Hepatocyte (in vitro differentiated cells): ENCODE measurements around the gene RETSAT. TPM values are rescaled to one million over a fixed set of nuclear protein-coding genes. Genes with fewer than 3 reads are reported as not detected.
A peak's percentile ranks its signal among the peaks of the same experiment; 100 is the strongest.

Source experiments
- DNase-seq: peaks from one replicate; pipeline ENCODE4 v3.0.0-alpha.2; 2016; ENCODE audit warnings: low spot score
- H2AFZ ChIP-seq: fragments of 200-600 bp; sonication (generic); 2 replicates; pipeline ENCODE4 v1.6.0; 2016; ENCODE audit warnings: antibody characterized with exemption, mild to moderate bottlenecking
- H3K27ac ChIP-seq: fragments of 200-600 bp; sonication (generic); 2 replicates; pipeline ENCODE4 v1.5.1; 2016; ENCODE audit warnings: mild to moderate bottlenecking
- H3K27me3 ChIP-seq: fragments of 200-600 bp; sonication (generic); 2 replicates; pipeline ENCODE4 v1.6.1; 2016
- H3K36me3 ChIP-seq: fragments of 200-600 bp; sonication (generic); replicated peaks from 2 replicates; pipeline ENCODE4 v1.5.1; 2016; ENCODE audit warnings: low read depth; ENCODE audit not compliant: insufficient read depth
- H3K4me1 ChIP-seq: fragments of 200-600 bp; sonication (generic); 2 replicates; pipeline ENCODE4 v1.5.1; 2016; ENCODE audit warnings: mild to moderate bottlenecking, moderate library complexity; ENCODE audit not compliant: insufficient read depth
- H3K4me2 ChIP-seq: fragments of 200-600 bp; sonication (generic); 2 replicates; pipeline ENCODE4 v1.6.0; 2016
- H3K4me3 ChIP-seq: fragments of 200-600 bp; sonication (generic); 2 replicates; pipeline ENCODE4 v1.5.1; 2016; ENCODE audit warnings: mild to moderate bottlenecking
- H3K79me2 ChIP-seq: fragments of 200-600 bp; sonication (generic); 2 replicates; pipeline ENCODE4 v1.6.0; 2017; ENCODE audit warnings: mild to moderate bottlenecking
- H3K9me2 ChIP-seq: fragments of 200-600 bp; sonication (generic); replicated peaks from 2 replicates; pipeline ENCODE4 v1.6.0; 2017; ENCODE audit warnings: mild to moderate bottlenecking; ENCODE audit not compliant: insufficient read depth
- H3K9me3 ChIP-seq: fragments of 200-600 bp; sonication (generic); 2 replicates; pipeline ENCODE4 v1.5.1; 2016; ENCODE audit warnings: low read depth, mild to moderate bottlenecking
- H4K20me1 ChIP-seq: fragments of 200-600 bp; sonication (generic); 2 replicates; pipeline ENCODE4 v1.6.0; 2016; ENCODE audit warnings: mild to moderate bottlenecking; ENCODE audit not compliant: insufficient read depth, poor library complexity, severe bottlenecking
- CTCF ChIP-seq: fragments of 200-600 bp; sonication (generic); IDR thresholded peaks from 2 replicates; pipeline ENCODE4 v1.5.1; 2016; ENCODE audit warnings: antibody characterized with exemption, mild to moderate bottlenecking; ENCODE audit not compliant: poor library complexity
- EZH2 ChIP-seq: fragments of 200-600 bp; sonication (generic); IDR thresholded peaks from 2 replicates; pipeline ENCODE4 v1.6.1; 2016; ENCODE audit warnings: antibody characterized with exemption, mild to moderate bottlenecking, borderline replicate concordance
- EZH2phosphoT487 ChIP-seq: fragments of 200-600 bp; sonication (generic); IDR thresholded peaks from one replicate; pipeline ENCODE4 v1.6.1; 2018; ENCODE audit warnings: antibody characterized with exemption, mild to moderate bottlenecking, low read depth, moderate library complexity; ENCODE audit not compliant: unreplicated experiment, severe bottlenecking
- WGBS: methylation state at CpG from one replicate; pipeline ENCODE4 v1.1.6; 2016; ENCODE audit warnings: low lambda C conversion rate; ENCODE audit errors: missing lambda C conversion rate; 5-methylcytosine and 5-hydroxymethylcytosine counted together
- polyA plus RNA-seq: library from polyadenylated mRNA; unstranded; fragments of >200 nt; fragmentation: Nextera tagmentation; extraction: Ambion mirVana; gene quantifications from 2 replicates; pipeline ENCODE4 v1.2.1, GENCODE V29; 2016
- total RNA-seq: library from RNA; depleted of rRNA; stranded (reverse); fragments of >200 nt; gene quantifications from 2 replicates; pipeline ENCODE4 v1.2.3, GENCODE V29; 2014

RETSAT gene
- total and polyA plus RNA-seq, 2 experiments from 2014 or later: 24.7 to 58.5 TPM

DNA sequence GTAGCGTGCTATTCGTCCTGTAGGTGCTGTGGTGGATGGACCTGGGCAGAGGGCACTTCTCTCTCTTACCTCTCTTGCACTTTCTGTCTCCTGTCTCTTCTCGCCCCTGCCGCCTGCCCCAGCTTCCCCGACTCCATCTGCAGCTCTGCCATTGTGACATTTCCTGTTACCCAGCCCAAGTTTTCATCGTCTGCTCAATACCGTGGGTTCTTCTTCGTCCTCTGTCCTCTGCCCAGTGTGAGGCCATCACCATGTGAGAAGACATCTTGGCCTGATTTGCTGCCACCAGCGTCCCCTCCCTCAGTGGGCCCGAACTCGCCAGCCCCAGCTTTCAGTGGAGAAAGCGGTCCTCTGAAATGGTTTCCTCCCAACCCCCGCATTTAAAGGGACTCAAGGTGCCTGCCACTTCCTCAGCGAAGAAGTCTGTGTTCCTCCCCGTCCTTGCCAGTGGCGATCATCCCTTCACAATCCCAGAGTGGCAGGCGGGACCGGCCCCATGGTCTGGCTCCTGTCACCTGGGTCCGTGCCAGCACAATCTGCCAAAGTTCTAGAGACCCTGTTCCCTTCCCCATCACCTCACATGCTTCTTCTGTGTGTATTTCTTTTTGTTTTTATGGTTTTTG is 44.5 kb downstream of the RETSAT start:
- no peak for DNase-seq
- no peaks in the 10 kb centered on the region for H3K27me3 ChIP-seq
- peak overlapping the region; percentile 27 for H3K27ac ChIP-seq
- H3K36me3 ChIP-seq: no peaks in the 10 kb centered on the region
- no peak for TF ChIP-seq EZH2phosphoT487
- no peak for TF ChIP-seq EZH2
- no peak for TF ChIP-seq CTCF
- no peak overlapping the region for H3K4me2 ChIP-seq
- no peak overlapping the region for H3K4me3 ChIP-seq
- H3K9me3 ChIP-seq: no peaks in the 10 kb centered on the region
- no peaks in the 10 kb centered on the region for H4K20me1 ChIP-seq
- no peaks in the 10 kb centered on the region for H3K79me2 ChIP-seq
- H3K4me1 ChIP-seq: no peaks in the 10 kb centered on the region
- WGBS: 82% methylated on average over 19 of the region's 19 CpGs
- no peak overlapping the region for H2AFZ ChIP-seq
- H3K9me2 ChIP-seq: no peaks in the 10 kb centered on the region

DNA sequence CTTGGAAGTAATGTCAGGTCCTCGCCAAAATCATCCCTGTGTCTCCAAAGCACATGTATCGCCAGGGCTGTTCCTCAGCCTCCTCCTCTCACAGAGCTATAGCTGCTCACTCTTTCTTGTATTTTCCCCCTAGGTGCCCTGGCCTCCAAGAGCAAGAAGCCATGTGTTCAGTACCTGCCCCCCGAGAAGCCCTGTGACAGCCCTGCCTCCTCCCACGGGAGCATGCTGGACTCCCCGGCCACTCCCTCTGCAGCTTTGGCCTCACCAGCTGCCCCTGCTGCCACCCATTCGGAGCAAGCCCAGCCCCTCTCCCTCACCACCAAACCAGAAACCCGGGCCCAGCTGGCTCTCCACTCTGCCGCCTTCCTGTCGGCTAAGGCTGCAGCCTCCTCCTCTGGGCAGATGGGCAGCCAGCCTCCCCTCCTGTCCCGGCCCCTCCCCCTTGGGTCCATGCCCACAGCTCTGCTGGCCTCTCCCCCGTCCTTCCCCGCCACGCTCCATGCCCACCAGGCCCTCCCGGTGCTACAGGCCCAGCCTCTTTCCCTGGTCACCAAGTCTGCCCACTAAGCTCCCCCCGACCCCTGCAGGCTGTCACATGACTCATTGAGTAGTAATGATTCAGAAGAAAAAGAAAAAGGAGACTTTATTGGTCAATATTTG is 45.3 kb downstream of the RETSAT start:
- no peak for TF ChIP-seq CTCF
- TF ChIP-seq EZH2phosphoT487: no peak
- TF ChIP-seq EZH2: no peak
- Histone ChIP-seq H2AFZ (no peak overlapping the region), H3K9me3 (no peaks in the 10 kb centered on the region), H3K4me2 (no peak overlapping the region), H3K4me3 (no peak overlapping the region), H3K27ac (peak overlapping the region; percentile 27), H3K79me2 (no peaks in the 10 kb centered on the region), H4K20me1 (no peaks in the 10 kb centered on the region), H3K4me1 (no peaks in the 10 kb centered on the region), H3K9me2 (no peaks in the 10 kb centered on the region), H3K27me3 (no peaks in the 10 kb centered on the region), H3K36me3 (no peaks in the 10 kb centered on the region)
- WGBS: 86% methylated on average over 13 of the region's 15 CpGs
- DNase-seq: no peak

- DNase-seq: no peak
- H3K4me1 ChIP-seq: no peaks in the 10 kb centered on the region
- no peak overlapping the region for H3K27ac ChIP-seq
- H3K9me2 ChIP-seq: no peaks in the 10 kb centered on the region
- H2AFZ ChIP-seq: no peak overlapping the region
- WGBS: 65% methylated on average over 5 of the region's 6 CpGs
- no peaks in the 10 kb centered on the region for H3K9me3 ChIP-seq
- H3K79me2 ChIP-seq: no peaks in the 10 kb centered on the region
- H4K20me1 ChIP-seq: no peaks in the 10 kb centered on the region
- no peak overlapping the region for H3K4me3 ChIP-seq
- H3K36me3 ChIP-seq: no peaks in the 10 kb centered on the region
- TF ChIP-seq EZH2phosphoT487: no peak
- H3K27me3 ChIP-seq: no peaks in the 10 kb centered on the region
- no peak overlapping the region for H3K4me2 ChIP-seq
These were observed 46.1 kb downstream of the RETSAT start for GRCh38 chr2:85308201-85308600.

DNA sequence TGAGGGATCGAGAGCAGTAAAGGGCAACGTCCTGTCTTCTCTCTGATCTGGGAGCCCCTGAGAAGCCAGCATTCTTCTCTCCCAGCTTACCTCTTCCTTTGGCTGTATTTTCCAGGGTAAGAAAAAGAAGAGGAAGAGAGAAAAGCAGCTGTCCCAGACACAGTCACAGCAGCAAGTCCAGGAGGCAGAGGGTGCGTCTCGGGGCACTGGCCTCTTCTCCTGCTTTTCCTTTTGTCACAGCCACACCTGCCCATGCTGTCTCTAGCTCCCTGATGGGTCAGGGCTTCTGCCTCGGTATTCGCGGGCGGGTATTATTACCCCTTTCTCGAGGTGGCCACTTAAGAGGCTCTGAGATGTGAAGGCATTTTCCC is 46.8 kb downstream of the RETSAT start:
- TF ChIP-seq CTCF (no peak), EZH2phosphoT487 (no peak), EZH2 (no peak)
- Histone ChIP-seq H3K27me3 (no peaks in the 10 kb centered on the region), H3K79me2 (no peaks in the 10 kb centered on the region), H3K4me2 (peak overlapping the region; percentile 24), H4K20me1 (no peaks in the 10 kb centered on the region), H3K4me3 (no peak overlapping the region), H3K36me3 (no peaks in the 10 kb centered on the region), H3K4me1 (no peaks in the 10 kb centered on the region), H2AFZ (no peak overlapping the region), H3K27ac (peak overlapping the region; percentile 82), H3K9me2 (no peaks in the 10 kb centered on the region), H3K9me3 (no peaks in the 10 kb centered on the region)
- DNase-seq: no peak
- 91% methylated on average over 9 of the region's 9 CpGs for WGBS
